Stimulated activated CD8-positive, alpha-beta memory T cell treated with anti-CD3 and anti-CD28 coated beads, Interleukin-15, amount 100 ng/mL, for 48 hours (primary cell): ENCODE measurements around the gene FBLN1.
A peak's percentile ranks its signal among the peaks of the same experiment; 100 is the strongest.

Experiments used
- DNase-seq, 2 donors: peaks; one replicate each; pipeline ENCODE4 v3.0.0-alpha.2; 2020; ENCODE audit warnings: low read depth in 2 of 2

FBLN1 gene

GRCh38 chr22:45638834-45639746, 136.4 kb downstream of the FBLN1 start:
- no peak for DNase-seq

GRCh38 chr22:45639747-45640102, 137.0 kb downstream of the FBLN1 start:
- no peak for DNase-seq

GRCh38 chr22:45640291-45640940, 137.7 kb downstream of the FBLN1 start:
- no peak for DNase-seq

- no peak for DNase-seq
Observed at GRCh38 chr22:45640941-45641621, 138.4 kb downstream of the FBLN1 start.

GRCh38 chr22:45642986-45643385, 140.3 kb downstream of the FBLN1 start:
- no peak for DNase-seq

- DNase-seq = no peak
Observed at GRCh38 chr22:45644714-45645113, 142.0 kb downstream of the FBLN1 start.

- no peak for DNase-seq
Observed at GRCh38 chr22:45645150-45645525, 142.5 kb downstream of the FBLN1 start.

- DNase-seq = peak; percentile 59 to 69
Observed at GRCh38 chr22:45645526-45646414, 143.1 kb downstream of the FBLN1 start.

GRCh38 chr22:45647532-45648225, 145.0 kb downstream of the FBLN1 start:
- no peak for DNase-seq

- DNase-seq = no peak
Observed at GRCh38 chr22:45648301-45649117, 145.8 kb downstream of the FBLN1 start.

- DNase-seq = no peak
Observed at GRCh38 chr22:45649809-45650208, 147.1 kb downstream of the FBLN1 start.

GRCh38 chr22:45650721-45651120, 148.0 kb downstream of the FBLN1 start:
- no peak for DNase-seq
